NCI-H2196 treated with DMSO at 0.1 percent for 48 hours (cell line): ENCODE data around the gene CCND2.

Source experiments
- DNase-seq: peaks from one replicate; lab custom pipeline; 2025; ENCODE audit not compliant: unreplicated experiment; lab: John Stamatoyannopoulos, UW

The CCND2 gene

GRCh38 chr12:4256043-4256826, 17.3 kb upstream of the CCND2 start:
- no peak for DNase-seq

DNA sequence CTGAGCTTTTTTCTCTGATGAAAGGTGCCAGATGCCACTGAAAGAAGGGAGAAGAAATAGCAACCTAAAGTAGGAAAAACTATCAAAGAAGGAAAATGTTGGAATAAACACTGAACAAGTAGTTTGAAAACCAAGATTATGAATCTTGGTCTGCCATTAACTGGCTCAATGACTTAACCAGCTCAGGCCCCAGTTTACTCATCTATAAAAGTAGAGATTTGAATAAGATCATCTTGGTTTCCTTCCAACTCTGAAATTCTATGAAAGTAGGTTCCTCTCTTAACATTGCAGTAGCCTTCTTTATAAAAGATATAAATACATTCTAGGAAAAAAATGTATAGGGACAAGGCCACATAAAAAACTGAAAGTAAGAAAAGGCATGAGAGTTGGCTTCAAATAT, 16.1 kb upstream of the CCND2 start:
- no peak for DNase-seq

- DNase-seq: no peak
These were observed 14.5 kb upstream of the CCND2 start for GRCh38 chr12:4259099-4259498.

GRCh38 chr12:4261655-4262054, 11.9 kb upstream of the CCND2 start:
- no peak for DNase-seq

- DNase-seq: no peak
These were observed 8.3 kb upstream of the CCND2 start for GRCh38 chr12:4265280-4265679.

GRCh38 chr12:4266990-4267389, 6.6 kb upstream of the CCND2 start:
- DNase-seq: no peak

DNA sequence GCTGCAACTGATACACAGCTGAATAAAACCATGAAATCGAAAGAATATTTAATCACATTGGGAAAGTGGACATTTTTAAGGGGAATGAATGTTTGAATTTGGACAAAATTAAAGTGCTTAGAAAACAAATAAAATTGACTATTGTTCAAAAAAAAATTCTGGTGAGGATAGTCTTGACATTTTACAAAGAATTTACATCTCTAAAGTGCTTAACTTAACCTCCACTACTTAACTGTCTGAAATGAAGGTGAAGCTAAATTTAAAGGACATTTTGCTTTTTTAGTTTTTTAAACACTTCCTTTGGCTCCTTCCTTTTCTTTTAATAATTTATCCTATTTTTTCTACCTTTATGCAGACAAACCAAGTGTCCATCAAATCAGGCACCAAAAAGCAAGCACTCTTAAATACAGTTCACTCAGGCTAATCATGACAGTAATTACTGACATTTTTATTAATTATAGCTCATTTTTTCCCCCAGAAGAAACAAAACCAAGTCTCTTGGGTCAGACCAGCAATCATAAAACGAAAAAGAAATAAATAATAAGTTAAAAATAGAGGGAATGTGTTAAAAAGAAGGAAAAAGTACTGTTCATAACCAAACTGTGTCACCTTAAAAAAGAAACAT, 5.7 kb upstream of the CCND2 start:
- no peak for DNase-seq

- DNase-seq: no peak
These were observed 5.0 kb upstream of the CCND2 start for GRCh38 chr12:4268329-4269181.

- DNase-seq: no peak
These were observed 4.1 kb upstream of the CCND2 start for GRCh38 chr12:4269279-4269991.

DNA sequence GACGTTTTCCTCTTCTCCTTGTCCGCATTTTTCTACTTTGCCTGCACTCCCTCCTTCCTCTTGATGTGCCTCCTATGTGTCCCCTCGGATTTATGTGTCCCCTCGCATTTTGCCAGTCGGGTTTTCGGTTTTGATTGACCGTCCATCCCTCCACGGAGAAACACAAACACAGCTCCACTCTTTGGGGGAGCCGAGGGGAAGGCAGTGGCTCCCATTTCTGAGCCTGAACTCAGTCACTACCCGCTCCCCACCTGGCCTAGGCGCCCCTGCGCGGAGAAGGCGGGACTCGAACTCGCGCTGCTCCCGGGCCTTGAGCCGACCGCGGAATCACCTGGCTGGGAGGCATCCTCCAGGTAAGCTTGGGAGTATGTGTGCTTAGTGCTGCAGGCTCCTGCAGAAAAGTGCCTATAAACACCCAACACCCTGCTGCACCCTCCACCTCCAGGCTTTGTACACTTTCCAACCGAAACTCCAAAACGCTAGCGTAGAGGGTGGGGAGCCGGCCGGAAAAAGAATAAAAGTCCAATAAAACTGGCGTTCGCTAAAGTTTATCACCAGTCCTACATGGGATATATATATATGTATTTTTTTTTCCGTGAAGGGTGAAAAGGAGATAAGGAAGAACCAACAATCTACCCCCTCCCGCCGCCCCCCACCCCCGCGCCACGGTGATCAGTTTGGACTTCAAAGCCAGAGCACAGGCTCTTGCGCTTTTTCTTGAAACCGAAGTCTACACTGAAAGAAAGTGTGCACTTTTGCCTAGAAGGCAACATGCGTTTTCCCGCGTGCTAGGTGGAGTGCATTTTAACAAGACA, 3.3 kb upstream of the CCND2 start:
- no peak for DNase-seq

- no peak for DNase-seq
These were observed 2.5 kb upstream of the CCND2 start for GRCh38 chr12:4270831-4271716.

DNA sequence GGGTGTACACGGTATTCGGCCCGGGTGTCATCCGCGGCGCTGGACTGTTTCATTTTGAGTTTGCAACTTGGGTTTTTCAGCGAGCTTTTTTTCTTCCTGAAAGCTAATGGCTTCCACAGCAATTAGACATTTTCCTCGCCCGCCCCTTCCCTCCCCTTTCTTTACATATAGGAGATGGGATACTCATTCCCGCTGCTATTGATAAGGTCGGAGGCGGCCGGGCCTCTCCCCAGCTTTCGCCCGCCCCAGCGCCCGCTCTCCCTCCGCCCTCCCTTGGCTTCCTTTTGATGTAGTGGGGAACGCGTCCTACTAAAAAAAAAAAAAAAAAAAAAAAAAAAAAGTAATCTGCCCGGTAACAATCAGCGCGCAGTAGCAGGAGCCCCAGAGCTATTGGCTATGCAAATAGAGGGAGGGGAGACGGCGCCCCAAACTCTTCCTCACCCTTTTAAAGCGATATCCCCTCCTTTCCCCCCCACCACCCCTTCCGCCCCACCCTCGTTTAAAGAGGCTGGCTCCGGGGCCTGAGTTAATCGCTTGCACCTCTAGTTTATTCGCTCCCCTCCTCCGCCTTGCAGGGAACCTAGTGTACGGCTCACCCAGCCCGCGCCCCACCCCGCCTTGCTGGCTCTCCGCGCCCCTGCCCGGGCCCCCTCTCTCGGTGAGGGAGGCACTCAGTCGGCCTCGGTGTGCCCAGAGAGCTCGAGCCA, 1.7 kb upstream of the CCND2 start:
- DNase-seq: no peak

- DNase-seq: no peak
These were observed 914 bp upstream of the CCND2 start for GRCh38 chr12:4272424-4273272.

- no peak for DNase-seq
These were observed 300 bp upstream of the CCND2 start for GRCh38 chr12:4273273-4273651.

DNA sequence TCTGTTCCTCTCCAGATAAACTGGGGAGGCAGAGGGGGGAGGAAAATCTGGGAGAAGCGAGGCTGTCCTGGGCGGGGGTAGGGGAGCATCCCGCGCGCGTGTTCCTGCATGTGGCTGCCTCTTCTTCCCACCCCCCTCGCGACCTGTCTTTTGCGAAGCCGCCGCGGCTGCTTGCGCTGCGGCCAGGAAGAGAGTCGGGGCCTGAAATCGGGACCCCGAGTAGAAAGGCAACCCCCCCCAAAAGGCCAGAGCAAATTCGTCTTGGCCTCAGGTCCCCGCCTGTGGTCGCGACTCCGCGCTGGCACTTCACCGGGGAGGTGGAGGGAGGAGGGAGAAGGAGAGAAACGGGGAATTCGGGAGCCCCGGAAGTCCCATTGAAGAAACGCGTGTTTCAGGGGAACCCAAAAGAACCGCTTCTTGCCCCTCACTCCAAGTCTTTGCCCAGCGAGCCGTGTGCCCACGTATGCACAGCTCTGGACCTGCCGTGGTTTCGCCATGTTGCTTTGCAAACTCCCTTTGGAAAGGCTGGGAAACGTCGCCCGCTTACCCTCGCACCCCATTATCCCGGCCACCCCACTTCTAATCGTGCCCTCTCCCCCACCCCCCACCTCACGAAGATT, 944 bp downstream of the CCND2 start:
- no peak for DNase-seq

DNA sequence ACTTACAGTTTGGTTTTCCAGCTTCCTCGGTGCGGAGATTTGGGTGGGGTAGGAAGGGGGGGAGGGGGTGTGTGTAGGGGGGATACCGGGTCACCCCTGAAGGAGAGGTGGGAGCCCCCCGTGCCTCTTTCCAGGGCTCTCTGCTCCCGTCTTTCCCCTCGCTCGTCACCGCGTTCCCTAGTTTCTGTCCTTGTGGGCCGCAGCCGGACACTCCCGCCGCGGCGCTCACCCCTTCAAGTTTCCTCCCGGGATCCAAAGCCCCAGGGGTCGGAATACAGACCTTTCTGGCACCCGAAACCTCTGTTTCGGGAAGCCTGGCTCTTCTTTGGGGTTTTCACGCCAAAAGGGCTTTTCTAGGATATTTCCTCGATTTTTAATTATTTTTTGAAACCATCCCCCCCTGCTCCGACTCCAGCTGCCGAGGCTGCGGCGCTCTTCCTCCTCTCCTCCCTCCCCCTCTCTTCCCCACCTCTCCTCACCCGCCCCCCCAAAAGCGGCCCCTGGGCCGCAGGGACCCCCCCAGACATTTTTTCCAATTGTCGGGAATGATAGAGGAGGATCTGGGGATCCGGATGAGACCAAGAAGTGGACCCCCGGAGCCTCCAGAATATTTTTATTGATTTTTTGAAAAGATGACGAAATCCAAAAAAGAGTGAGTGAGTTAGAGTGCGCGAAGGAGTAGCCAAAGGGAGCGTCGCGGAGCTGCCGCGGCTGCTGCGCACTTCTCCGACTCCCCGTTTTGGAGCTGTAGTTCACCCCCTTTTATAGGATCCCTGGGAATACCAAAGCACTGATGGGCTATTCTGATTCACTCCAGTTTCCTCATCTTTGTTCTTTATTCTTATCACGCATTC, 1.7 kb downstream of the CCND2 start:
- DNase-seq: no peak

GRCh38 chr12:4275870-4276301, 2.3 kb downstream of the CCND2 start:
- DNase-seq: no peak
